Measurements from ENCODE around the gene TDRD12. TPM values are rescaled to one million over a fixed set of nuclear protein-coding genes. Genes with fewer than 3 reads are reported as not detected.

The TDRD12 gene
- total and polyA plus RNA-seq, 4 donors, result 0.40 to 0.93 (median 0.67) TPM

DNA sequence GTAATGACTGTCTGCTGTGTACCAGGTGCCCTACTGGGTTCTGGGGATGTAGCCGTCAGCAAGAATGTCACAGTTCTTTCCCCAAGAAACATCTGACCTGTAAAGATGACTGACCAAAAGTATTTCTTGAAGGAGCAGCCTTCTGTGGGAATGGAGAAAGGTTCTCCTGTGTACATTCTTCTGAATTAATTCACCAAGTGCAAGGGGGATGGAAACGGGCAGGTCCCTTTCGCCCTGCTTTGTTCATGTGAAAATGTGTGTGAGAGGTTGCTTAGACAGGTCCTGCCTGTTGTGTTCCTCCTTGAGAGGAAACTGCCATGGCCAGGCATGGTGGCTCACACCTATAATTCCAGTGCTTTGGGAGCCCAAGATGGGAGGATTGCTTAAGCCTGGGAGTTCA, 93.0 kb downstream of the TDRD12 start:
- H3K4me1 ChIP-seq (ENCODE audit: control insufficient read depth, insufficient read depth, low read length), result no peaks in the 10 kb centered on the region
- H3K9me3 ChIP-seq (ENCODE audit: control insufficient read depth, insufficient read depth, low read length), result no peaks in the 10 kb centered on the region
- H3K27ac ChIP-seq (ENCODE audit: low read depth, low read length), result no peak overlapping the region
- DNase-seq (ENCODE audit: low read depth in 4 of 6, low spot score in 6 of 6), result no peak
- H3K4me3 ChIP-seq (ENCODE audit: low read depth, low read length), result no peak overlapping the region
- WGBS (ENCODE audit: insufficient coverage), result 69% methylated on average over 3 of the region's 3 CpGs
- no peaks in the 10 kb centered on the region for H3K36me3 ChIP-seq (ENCODE audit: control insufficient read depth, insufficient read depth, low read length)
- H3K27me3 ChIP-seq (ENCODE audit: control insufficient read depth, insufficient read depth, low read length), result no peaks in the 10 kb centered on the region

DNA sequence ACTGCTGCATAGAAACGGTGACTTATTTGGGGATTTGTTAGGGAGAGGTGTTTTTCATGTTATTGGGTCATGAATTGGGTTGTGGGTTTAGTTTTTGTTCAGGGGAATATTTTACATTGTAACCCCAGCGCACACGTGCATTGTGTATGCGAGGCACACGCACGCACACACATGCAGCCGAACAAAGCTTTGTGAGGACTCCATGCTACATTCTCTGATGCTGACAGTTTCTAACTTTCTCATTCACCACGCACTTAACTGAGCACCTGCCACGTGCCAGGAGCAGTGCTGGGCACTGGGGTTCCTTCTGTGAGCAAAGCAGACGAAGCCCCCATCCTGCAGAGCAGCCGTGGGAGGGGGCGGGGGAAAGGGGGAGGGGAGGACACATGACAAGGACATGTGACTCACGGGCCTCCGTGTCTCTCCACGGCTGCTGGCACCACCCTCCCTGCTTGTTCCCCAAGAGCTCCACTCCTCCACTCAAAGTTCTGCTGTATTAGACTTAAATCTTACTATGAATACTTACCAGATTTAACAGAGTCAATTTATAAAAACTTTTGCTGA, 94.4 kb downstream of the TDRD12 start:
- 41% methylated on average over 7 of the region's 15 CpGs for WGBS (ENCODE audit: insufficient coverage)

DNA sequence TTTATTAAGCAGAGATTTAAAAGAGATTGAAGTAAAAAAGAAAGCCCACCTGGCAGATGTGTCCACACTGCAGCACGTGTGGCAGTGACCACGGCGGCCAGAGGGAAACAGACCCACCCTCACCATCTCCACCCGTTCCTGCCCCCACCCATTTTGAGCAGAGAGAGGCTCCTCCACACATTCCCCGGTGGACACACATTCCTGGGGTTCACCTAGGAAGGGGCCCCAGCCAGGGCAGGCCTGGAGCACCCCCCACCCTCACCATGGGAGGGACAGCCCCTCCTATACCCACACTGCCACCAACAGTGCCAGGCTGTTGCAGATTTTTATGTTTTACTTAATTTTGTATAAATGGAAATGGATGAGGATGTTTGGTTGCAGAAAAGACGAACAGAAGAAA, 95.1 kb downstream of the TDRD12 start:
- H3K27me3 ChIP-seq (ENCODE audit: control insufficient read depth, insufficient read depth, low read length), result no peaks in the 10 kb centered on the region
- H3K4me3 ChIP-seq (ENCODE audit: low read depth, low read length), result no peak overlapping the region
- no peak for DNase-seq (ENCODE audit: low read depth in 4 of 6, low spot score in 6 of 6)
- no peaks in the 10 kb centered on the region for H3K4me1 ChIP-seq (ENCODE audit: control insufficient read depth, insufficient read depth, low read length)
- H3K36me3 ChIP-seq (ENCODE audit: control insufficient read depth, insufficient read depth, low read length), result no peaks in the 10 kb centered on the region
- no peaks in the 10 kb centered on the region for H3K9me3 ChIP-seq (ENCODE audit: control insufficient read depth, insufficient read depth, low read length)
- H3K27ac ChIP-seq (ENCODE audit: low read depth, low read length), result no peak overlapping the region
- WGBS (ENCODE audit: insufficient coverage), result 74% methylated on average over 3 of the region's 6 CpGs

More for the DNA sequence above, 94.4 kb downstream of the TDRD12 start:
- Histone ChIP-seq H3K27ac (ENCODE audit: low read depth, low read length) (no peak overlapping the region), H3K27me3 (ENCODE audit: control insufficient read depth, insufficient read depth, low read length) (no peaks in the 10 kb centered on the region), H3K4me1 (ENCODE audit: control insufficient read depth, insufficient read depth, low read length) (no peaks in the 10 kb centered on the region), H3K9me3 (ENCODE audit: control insufficient read depth, insufficient read depth, low read length) (no peaks in the 10 kb centered on the region), H3K36me3 (ENCODE audit: control insufficient read depth, insufficient read depth, low read length) (no peaks in the 10 kb centered on the region), H3K4me3 (ENCODE audit: low read depth, low read length) (no peak overlapping the region)
- DNase-seq (ENCODE audit: low read depth in 4 of 6, low spot score in 6 of 6), result peak in 5 of 6 donors; percentile 6 to 81 (median 17)

DNA sequence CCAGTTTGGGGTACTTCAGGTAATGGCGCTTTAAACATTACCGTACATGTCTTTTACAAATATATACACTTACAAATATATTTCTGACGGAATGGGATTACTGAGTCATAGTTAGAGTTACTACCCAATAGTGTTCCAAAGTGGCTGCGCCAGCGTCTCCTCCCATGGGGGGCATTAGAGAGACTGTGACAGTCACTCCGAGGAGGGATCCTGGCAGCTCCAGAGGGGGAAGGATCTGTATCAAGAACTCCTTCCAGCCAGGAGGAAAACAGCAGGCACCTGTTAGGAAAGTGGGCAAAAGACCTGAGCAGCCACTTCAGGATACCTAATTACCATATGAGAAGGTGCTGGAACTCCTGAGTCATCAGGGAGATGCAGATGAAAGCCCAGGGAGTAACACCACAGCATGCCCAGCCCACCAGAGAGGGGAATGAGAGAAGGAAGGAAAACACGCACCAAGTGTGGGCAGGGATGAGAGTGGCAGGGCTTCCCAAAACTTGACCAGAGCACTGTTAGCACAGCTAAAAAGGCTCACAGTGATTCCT, 97.1 kb downstream of the TDRD12 start:
- Histone ChIP-seq H3K36me3 (ENCODE audit: control insufficient read depth, insufficient read depth, low read length) (no peaks in the 10 kb centered on the region), H3K4me3 (ENCODE audit: low read depth, low read length) (no peak overlapping the region), H3K9me3 (ENCODE audit: control insufficient read depth, insufficient read depth, low read length) (no peaks in the 10 kb centered on the region), H3K27me3 (ENCODE audit: control insufficient read depth, insufficient read depth, low read length) (no peaks in the 10 kb centered on the region), H3K4me1 (ENCODE audit: control insufficient read depth, insufficient read depth, low read length) (peaks cover 3% of the 10 kb centered on the region), H3K27ac (ENCODE audit: low read depth, low read length) (no peak overlapping the region)
- 45% methylated on average over 4 of the region's 7 CpGs for WGBS (ENCODE audit: insufficient coverage)
- peak in 1 of 6 donors; percentile 15 for DNase-seq (ENCODE audit: low read depth in 4 of 6, low spot score in 6 of 6)

DNA sequence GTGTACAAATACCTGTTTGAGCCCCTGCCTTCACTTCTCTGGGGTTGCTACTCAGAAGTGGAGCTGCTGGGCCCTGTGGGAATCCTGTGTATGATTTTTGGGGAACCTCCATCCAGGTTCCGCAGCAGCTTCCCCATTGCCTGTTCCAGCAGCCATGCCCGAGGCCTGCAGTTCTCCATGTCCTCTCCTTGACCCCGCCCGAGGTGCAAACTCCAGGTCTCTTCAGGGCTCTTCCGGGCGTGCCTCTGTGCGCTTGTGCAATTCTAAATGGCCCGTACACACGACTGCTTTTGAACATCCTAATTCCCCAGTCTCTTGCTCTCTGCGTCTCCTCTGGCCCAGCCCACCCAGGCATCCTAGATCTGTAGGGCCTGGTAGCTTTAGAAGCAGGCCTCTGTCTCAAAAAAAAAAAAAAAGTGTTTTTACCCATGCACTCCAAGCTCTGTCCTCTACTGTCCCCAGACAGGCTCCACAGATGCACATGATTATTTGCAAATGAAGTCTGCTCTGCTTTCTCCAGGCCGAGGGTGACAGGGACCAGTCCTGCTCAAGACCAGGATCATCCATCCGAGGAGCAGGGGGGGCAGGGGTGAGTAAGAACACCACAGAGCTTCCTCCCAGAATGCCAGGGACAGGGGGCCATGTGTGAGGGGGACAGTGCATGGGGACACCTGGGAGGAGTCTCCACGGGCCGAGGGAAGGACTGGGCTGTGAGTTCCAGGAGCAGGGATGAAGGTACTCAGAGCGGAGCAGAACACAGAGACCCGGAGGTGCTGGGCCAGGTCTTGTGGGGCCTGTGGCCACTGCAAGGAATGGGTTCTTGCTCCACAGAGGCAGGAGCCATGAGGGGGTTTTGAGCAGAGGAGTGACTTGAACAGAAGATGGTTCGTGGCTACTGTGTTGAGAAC, 98.3 kb downstream of the TDRD12 start:
- WGBS (ENCODE audit: insufficient coverage), result 83% methylated on average over 17 of the region's 17 CpGs
- H3K9me3 ChIP-seq (ENCODE audit: control insufficient read depth, insufficient read depth, low read length), result no peaks in the 10 kb centered on the region
- no peak overlapping the region for H3K4me3 ChIP-seq (ENCODE audit: low read depth, low read length)
- H3K4me1 ChIP-seq (ENCODE audit: control insufficient read depth, insufficient read depth, low read length), result peaks cover 3% of the 10 kb centered on the region
- no peak overlapping the region for H3K27ac ChIP-seq (ENCODE audit: low read depth, low read length)
- H3K36me3 ChIP-seq (ENCODE audit: control insufficient read depth, insufficient read depth, low read length), result no peaks in the 10 kb centered on the region
- H3K27me3 ChIP-seq (ENCODE audit: control insufficient read depth, insufficient read depth, low read length), result no peaks in the 10 kb centered on the region
- no peak for DNase-seq (ENCODE audit: low read depth in 4 of 6, low spot score in 6 of 6)

DNA sequence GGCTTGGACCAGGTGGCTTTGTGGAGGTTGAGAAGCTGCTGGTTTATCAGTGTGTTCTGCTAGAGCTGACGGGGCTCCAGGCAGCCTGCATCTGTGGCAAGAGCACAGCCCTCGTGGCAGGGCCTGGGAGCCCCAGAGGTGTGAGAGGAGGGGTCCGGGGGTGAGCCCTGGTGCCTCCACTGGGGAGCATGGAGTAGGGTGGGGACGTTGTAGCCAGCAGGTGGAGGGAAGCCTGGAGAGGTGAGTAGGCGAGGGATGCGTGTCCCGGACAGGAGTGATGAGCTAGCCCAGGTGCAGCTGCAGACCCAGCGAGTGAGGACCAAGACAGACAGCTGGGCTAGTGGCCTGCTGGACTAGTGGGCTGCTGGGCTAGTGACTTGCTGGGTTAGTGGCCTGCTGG, 99.0 kb downstream of the TDRD12 start:
- H3K27me3 ChIP-seq (ENCODE audit: control insufficient read depth, insufficient read depth, low read length), result no peaks in the 10 kb centered on the region
- no peak overlapping the region for H3K27ac ChIP-seq (ENCODE audit: low read depth, low read length)
- no peaks in the 10 kb centered on the region for H3K9me3 ChIP-seq (ENCODE audit: control insufficient read depth, insufficient read depth, low read length)
- peaks cover 3% of the 10 kb centered on the region for H3K4me1 ChIP-seq (ENCODE audit: control insufficient read depth, insufficient read depth, low read length)
- 92% methylated on average over 8 of the region's 8 CpGs for WGBS (ENCODE audit: insufficient coverage)
- H3K4me3 ChIP-seq (ENCODE audit: low read depth, low read length), result no peak overlapping the region
- no peaks in the 10 kb centered on the region for H3K36me3 ChIP-seq (ENCODE audit: control insufficient read depth, insufficient read depth, low read length)
- no peak for DNase-seq (ENCODE audit: low read depth in 4 of 6, low spot score in 6 of 6)

DNA sequence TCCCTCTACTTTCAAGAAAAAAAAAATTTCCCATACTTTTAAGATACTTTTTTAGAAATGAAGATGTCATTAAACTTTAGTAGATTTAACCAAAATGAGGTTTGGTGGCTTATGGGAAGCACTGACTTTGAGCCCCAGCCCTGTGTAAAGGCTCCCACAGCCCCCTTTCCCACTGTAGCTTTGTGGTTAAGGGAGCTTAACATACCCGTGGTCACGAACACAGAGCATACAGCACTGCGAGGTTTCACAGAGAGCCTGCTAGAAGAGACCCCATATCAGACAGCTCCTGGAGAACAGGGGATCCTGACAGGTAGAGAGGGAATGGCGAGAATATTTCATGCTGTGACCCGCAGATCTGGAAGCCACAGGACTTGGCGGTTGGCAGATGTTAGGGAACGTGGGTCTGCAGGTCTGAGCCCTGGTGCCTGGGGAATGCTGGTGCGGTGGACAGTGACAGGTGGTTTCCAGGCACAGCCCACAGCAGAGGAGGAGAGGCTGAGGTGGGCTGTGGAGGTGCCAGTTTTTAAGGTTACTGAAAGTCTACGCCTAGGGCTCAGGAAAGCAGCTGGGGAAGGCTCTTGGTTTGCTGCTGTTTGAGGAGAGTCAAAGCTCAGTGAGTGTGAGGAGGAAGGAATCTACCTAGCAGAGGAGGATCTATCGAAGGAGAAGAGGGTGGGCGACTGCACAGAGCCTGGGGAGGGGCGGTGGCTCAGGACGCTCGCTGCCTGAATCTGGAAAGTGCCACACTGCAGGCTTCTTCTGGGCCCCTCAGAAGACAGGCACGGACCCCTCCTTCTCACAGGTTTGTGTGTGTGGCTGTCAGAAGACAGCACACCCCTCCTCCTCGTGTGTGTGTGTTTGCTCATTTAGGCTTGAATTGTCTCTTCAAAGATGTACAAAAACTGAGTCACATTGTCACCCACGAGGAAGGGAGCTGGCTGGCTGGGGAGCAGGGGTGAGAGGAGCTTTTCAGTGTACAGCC, 100.1 kb downstream of the TDRD12 start:
- H3K4me3 ChIP-seq (ENCODE audit: low read depth, low read length), result no peak overlapping the region
- H3K27ac ChIP-seq (ENCODE audit: low read depth, low read length), result no peak overlapping the region
- no peaks in the 10 kb centered on the region for H3K27me3 ChIP-seq (ENCODE audit: control insufficient read depth, insufficient read depth, low read length)
- peaks cover 2% of the 10 kb centered on the region for H3K36me3 ChIP-seq (ENCODE audit: control insufficient read depth, insufficient read depth, low read length)
- no peak for DNase-seq (ENCODE audit: low read depth in 4 of 6, low spot score in 6 of 6)
- WGBS (ENCODE audit: insufficient coverage), result 74% methylated on average over 7 of the region's 17 CpGs
- peaks cover 9% of the 10 kb centered on the region for H3K4me1 ChIP-seq (ENCODE audit: control insufficient read depth, insufficient read depth, low read length)
- no peaks in the 10 kb centered on the region for H3K9me3 ChIP-seq (ENCODE audit: control insufficient read depth, insufficient read depth, low read length)

DNA sequence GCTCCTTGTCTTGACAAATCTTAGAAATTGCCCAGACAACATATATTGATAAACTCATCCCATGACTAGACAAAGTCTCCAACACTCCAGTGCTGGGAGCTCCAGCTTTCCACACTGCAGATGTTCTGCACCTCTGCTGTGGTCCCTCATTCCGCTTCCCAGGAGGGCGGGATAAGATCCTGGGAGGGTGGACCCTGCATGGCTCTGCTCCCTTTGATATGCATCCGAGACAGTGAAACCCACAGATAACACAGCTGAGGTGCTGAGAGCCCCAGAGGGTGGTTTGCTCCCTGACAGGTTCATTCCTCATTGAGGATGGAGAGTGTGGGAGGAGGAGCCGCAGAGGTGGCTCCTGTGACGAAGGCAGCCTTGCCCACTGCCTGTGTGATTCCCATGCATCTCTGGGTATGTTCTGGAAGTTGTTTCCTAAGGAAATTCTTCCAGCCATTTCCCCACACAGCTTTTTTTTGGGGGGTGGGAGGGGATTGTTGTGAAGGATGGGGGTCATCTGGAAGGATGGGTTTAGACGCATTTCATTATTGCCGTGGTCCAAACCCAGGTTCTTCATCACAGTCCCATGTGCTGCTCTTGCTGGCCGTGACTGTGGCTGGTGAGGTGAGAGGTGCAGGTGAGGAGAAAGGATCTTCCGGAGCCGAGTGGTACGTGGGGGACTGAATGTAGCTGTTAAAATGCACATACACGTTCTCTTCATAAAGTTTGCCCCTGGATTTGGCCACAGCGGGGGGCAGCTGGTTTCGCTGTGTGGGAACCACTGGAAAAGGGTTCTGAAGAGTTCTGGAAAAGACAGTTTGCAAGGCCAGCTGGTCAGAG, 103.6 kb downstream of the TDRD12 start:
- no peak overlapping the region for H3K4me3 ChIP-seq (ENCODE audit: low read depth, low read length)
- no peak overlapping the region for H3K27ac ChIP-seq (ENCODE audit: low read depth, low read length)
- DNase-seq (ENCODE audit: low read depth in 4 of 6, low spot score in 6 of 6), result no peak
- no peaks in the 10 kb centered on the region for H3K27me3 ChIP-seq (ENCODE audit: control insufficient read depth, insufficient read depth, low read length)
- H3K36me3 ChIP-seq (ENCODE audit: control insufficient read depth, insufficient read depth, low read length), result peaks cover 2% of the 10 kb centered on the region
- H3K9me3 ChIP-seq (ENCODE audit: control insufficient read depth, insufficient read depth, low read length), result no peaks in the 10 kb centered on the region
- H3K4me1 ChIP-seq (ENCODE audit: control insufficient read depth, insufficient read depth, low read length), result peaks cover 16% of the 10 kb centered on the region
- 90% methylated on average over 11 of the region's 14 CpGs for WGBS (ENCODE audit: insufficient coverage)

All from spinal cord (tissue), 10 donors.